Uterus (tissue), 2 donors: ENCODE measurements around the gene TMEM187.

Experiments
- POLR2A ChIP-seq, 2 donors: fragments of 450-650 bp; IDR thresholded peaks; one replicate each; pipeline ENCODE4 v1.6.1; 2016; ENCODE audit warnings: antibody characterized with exemption in 2 of 2, mild to moderate bottlenecking in 1 of 2, moderate library complexity in 1 of 2
- TF ChIP-seq, protein P1 (sequence below), 4 experiments: fragments of 200-600 bp in 2 of 4; fragments of 450-650 bp in 2 of 4; sonication (generic) in 2 of 4; IDR thresholded peaks; one replicate each; pipeline ENCODE4 v1.5.1; 2016 to 2019; ENCODE audit warnings: antibody characterized with exemption in 4 of 4, mild to moderate bottlenecking in 2 of 4, moderate library complexity in 1 of 4

GRCh38 chrX:154012336-154012991, 39.9 kb downstream of the TMEM187 start:
- TF ChIP-seq POLR2A (IDR thresholded peaks at IDR 0.05), result no peak
- TF ChIP-seq, protein P1, sequence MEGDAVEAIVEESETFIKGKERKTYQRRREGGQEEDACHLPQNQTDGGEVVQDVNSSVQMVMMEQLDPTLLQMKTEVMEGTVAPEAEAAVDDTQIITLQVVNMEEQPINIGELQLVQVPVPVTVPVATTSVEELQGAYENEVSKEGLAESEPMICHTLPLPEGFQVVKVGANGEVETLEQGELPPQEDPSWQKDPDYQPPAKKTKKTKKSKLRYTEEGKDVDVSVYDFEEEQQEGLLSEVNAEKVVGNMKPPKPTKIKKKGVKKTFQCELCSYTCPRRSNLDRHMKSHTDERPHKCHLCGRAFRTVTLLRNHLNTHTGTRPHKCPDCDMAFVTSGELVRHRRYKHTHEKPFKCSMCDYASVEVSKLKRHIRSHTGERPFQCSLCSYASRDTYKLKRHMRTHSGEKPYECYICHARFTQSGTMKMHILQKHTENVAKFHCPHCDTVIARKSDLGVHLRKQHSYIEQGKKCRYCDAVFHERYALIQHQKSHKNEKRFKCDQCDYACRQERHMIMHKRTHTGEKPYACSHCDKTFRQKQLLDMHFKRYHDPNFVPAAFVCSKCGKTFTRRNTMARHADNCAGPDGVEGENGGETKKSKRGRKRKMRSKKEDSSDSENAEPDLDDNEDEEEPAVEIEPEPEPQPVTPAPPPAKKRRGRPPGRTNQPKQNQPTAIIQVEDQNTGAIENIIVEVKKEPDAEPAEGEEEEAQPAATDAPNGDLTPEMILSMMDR (IDR thresholded peaks at IDR 0.05), result no peak
